Peyer's patch (tissue), 4 donors: ENCODE results near the gene NRXN3.

Experiments used
- POLR2A ChIP-seq, 2 donors: fragments of 450-650 bp; IDR thresholded peaks; one replicate each; pipeline ENCODE4 v1.5.1; 2017; ENCODE audit warnings: antibody characterized with exemption in 2 of 2, mild to moderate bottlenecking in 2 of 2, moderate library complexity in 2 of 2
- TF ChIP-seq, protein P1 (sequence below), 6 experiments: fragments of 450-650 bp in 4 of 6; fragments of 200-600 bp in 2 of 6; sonication (generic) in 1 of 6; IDR thresholded peaks; one replicate each; pipeline ENCODE4 v1.5.1; 2017 to 2019; ENCODE audit warnings: antibody characterized with exemption in 6 of 6, mild to moderate bottlenecking in 3 of 6, moderate library complexity in 1 of 6

DNA sequence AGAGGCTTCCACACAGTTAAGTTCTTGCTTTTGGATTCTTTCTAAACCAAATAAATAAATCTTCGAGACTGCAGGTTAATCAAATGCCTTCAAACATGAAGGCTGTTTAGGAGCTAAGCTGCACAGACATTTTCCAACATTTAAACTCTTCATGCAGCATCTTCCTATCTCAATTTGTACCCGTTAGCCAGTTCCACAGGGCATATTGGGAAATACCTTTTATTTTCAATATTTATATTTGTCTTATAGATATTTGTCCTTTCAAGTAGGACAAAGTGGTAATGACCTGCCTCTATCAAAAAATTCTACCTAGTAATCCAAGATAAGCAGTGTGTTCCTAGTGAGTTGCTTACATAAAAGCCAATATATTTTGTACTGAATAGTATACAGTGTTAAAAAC is 1667.5 kb downstream of the NRXN3 start:
- TF ChIP-seq, protein P1, sequence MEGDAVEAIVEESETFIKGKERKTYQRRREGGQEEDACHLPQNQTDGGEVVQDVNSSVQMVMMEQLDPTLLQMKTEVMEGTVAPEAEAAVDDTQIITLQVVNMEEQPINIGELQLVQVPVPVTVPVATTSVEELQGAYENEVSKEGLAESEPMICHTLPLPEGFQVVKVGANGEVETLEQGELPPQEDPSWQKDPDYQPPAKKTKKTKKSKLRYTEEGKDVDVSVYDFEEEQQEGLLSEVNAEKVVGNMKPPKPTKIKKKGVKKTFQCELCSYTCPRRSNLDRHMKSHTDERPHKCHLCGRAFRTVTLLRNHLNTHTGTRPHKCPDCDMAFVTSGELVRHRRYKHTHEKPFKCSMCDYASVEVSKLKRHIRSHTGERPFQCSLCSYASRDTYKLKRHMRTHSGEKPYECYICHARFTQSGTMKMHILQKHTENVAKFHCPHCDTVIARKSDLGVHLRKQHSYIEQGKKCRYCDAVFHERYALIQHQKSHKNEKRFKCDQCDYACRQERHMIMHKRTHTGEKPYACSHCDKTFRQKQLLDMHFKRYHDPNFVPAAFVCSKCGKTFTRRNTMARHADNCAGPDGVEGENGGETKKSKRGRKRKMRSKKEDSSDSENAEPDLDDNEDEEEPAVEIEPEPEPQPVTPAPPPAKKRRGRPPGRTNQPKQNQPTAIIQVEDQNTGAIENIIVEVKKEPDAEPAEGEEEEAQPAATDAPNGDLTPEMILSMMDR (IDR thresholded peaks at IDR 0.05), result no peak
- no peak for TF ChIP-seq POLR2A (IDR thresholded peaks at IDR 0.05)
